AG09319 (cell line): ENCODE data around the gene MLYCD.
A peak's percentile ranks its signal among the peaks of the same experiment; 100 is the strongest.

Source experiments
- DNase-seq: peaks from one replicate; pipeline ENCODE4 v3.0.0-alpha.2; 2010; ENCODE audit warnings: low read depth; ENCODE audit errors: extremely low read depth
- TF ChIP-seq, protein P1 (sequence below): IDR thresholded peaks from 2 replicates; pipeline ENCODE4 v1.5.1; 2011; ENCODE audit warnings: low read depth, mild to moderate bottlenecking, inconsistent platforms, low read length, moderate library complexity

Gene MLYCD

DNA sequence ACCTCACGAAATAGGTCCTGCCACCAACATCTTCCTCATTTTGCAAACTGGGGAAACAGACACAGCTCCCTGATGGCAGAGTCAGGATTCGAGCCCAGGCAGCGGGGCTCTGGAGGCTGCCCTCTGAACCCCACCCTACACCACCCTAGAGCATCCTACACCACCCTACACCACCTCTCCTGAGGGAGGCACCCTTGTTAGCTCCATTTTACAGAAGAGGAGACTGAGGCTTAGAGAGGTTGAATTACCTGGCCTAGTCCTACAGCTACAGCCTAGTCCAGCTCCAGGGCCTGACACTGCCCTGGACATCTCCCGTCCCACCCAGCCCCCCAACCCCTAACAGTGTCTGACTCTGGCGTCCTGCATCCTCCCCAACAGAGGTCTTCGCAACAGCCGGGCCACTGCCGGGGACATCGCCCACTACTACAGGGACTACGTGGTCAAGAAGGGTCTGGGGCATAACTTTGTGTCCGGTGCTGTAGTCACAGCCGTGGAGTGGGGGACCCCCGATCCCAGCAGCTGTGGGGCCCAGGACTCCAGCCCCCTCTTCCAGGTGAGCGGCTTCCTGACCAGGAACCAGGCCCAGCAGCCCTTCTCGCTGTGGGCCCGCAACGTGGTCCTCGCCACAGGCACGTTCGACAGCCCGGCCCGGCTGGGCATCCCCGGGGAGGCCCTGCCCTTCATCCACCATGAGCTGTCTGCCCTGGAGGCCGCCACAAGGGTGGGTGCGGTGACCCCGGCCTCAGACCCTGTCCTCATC, 65.9 kb downstream of the MLYCD start:
- TF ChIP-seq, protein P1, sequence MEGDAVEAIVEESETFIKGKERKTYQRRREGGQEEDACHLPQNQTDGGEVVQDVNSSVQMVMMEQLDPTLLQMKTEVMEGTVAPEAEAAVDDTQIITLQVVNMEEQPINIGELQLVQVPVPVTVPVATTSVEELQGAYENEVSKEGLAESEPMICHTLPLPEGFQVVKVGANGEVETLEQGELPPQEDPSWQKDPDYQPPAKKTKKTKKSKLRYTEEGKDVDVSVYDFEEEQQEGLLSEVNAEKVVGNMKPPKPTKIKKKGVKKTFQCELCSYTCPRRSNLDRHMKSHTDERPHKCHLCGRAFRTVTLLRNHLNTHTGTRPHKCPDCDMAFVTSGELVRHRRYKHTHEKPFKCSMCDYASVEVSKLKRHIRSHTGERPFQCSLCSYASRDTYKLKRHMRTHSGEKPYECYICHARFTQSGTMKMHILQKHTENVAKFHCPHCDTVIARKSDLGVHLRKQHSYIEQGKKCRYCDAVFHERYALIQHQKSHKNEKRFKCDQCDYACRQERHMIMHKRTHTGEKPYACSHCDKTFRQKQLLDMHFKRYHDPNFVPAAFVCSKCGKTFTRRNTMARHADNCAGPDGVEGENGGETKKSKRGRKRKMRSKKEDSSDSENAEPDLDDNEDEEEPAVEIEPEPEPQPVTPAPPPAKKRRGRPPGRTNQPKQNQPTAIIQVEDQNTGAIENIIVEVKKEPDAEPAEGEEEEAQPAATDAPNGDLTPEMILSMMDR: no peak

DNA sequence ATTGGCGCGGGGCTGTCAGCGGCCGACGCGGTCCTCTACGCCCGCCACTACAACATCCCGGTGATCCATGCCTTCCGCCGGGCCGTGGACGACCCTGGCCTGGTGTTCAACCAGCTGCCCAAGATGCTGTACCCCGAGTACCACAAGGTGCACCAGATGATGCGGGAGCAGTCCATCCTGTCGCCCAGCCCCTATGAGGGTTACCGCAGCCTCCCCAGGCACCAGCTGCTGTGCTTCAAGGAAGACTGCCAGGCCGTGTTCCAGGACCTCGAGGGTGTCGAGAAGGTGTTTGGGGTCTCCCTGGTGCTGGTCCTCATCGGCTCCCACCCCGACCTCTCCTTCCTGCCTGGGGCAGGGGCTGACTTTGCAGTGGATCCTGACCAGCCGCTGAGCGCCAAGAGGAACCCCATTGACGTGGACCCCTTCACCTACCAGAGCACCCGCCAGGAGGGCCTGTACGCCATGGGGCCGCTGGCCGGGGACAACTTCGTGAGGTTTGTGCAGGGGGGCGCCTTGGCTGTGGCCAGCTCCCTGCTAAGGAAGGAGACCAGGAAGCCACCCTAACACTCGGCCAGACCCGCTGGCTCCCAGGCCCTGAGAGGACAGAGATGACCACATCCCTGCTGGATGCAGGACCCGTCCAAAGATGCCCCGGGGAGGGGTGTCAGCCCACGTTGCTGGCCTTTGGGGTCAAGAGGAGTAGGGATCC, 66.7 kb downstream of the MLYCD start:
- no peak for DNase-seq
- TF ChIP-seq, protein P1: no peak

More for the DNA sequence above, 65.9 kb downstream of the MLYCD start:
- no peak for DNase-seq

DNA sequence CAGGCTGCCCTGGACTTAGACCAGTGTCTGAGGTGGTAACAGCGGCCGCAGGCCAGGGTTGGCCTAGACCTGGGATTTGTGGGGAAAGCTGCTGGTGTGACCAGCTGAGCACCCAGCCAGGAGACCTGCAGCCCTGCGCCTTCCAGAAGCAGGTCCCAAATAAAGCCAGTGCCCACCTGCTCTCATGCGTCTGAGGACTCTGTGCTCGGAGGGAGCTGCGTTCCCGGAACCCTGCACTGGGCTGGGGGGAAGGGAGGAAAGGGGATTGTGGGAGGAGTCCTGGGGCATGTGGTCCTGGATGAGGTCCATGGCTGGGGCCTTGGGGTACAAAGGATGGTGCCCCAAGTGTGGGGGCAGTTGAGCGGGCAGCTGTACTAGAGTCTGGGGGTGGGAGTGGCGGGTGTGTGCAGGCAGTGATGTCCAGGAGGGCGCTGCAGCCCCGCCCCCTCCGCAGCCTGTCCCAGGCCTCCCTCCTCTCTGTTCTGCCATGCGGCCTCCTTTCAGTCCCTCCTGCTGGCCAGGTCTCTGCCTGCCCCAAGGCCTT, 67.3 kb downstream of the MLYCD start:
- no peak for DNase-seq
- TF ChIP-seq, protein P1: no peak

DNA sequence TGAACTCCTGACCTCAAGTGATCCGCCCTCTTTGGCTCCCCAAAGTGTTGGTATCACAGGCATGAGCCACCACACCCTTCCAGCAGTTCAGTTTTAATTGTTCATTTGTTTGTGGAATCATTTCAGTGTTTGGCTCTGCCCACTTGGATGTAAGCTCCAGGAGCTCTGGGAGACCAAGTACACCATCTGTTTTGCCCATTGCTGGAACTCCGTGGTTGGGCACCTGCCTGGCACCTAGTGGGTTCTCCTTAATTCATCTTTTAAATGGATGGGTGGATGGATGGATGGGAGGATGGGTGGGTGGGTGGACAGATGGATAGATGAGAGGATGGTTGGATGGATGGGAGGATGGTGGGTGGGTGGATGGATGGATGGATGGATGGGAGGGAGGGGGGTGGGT, 68.2 kb downstream of the MLYCD start:
- DNase-seq: no peak
- TF ChIP-seq, protein P1: no peak

DNA sequence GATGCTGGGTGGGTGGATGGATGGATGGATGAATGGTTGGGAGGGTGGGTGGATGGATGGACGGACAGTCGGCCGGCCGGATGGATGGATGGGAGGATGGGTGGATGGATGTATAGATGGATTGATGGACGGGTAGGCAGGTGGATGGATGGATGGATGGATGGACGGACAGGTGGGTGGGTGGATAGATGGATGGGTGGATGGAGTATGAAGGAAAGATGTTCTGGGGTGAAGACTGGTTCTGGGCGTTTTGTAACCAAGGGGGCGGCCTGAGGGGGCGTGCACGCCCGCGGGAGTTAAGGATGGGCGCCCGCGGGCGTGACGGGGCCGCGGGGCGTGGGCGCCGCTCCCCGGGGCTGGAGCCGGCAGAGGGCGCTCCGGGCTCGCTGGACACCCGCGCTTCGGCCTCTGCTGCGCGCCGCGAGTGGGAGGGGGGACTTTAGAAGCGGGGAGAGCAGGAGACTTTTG, 69.0 kb downstream of the MLYCD start, which contains the start of gene NECAB2:
Gene NECAB2, plus strand, starts transcription at position 407 of the 468 bp plus-strand sequence. CDS start 405 bp downstream, outside the sequence.
- TF ChIP-seq, protein P1: peak; percentile 41
- no peak for DNase-seq

DNA sequence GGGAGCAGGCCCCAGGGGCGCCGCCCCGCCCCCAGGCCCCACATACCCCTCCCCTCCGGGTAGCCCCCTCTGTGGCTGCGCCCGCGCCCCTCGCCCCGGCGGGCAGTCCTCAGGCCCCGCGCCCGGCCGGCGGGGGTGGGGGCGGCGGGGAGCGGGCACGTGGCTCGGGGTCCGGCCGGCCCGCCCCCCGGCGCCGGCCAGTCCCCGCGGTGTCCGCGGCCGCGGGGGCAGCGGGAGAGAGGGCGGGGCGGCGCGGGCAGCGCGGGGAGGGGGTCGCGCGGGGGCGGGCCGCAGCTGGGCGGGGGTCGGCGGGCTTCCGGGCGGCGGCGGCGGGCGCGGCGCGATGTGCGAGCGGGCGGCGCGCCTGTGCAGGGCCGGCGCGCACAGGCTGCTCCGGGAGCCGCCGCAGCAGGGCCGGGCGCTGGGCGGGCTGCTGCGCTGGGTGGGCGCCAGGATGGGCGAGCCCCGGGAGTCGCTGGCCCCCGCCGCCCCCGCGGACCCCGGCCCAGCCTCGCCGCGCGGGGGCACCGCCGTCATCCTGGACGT, 69.5 kb downstream of the MLYCD start:
- DNase-seq: no peak
- TF ChIP-seq, protein P1: no peak
